Naive B cell (primary cell): Measurements from ENCODE around the gene BRINP1. TPM values are rescaled to one million over a fixed set of nuclear protein-coding genes. Genes with fewer than 3 reads are reported as not detected.

Source experiments
- ATAC-seq, 2 donors: fragments of 150-1000 bp; cut with Tn5 transposase; 2 replicates each; pipeline ENCODE4 v1.10.0; 2021; ENCODE audit warnings: low read depth in 2 of 2, mild to moderate bottlenecking in 2 of 2, moderate library complexity in 2 of 2
- DNase-seq: peaks from one replicate; pipeline ENCODE4 v3.0.0; 2022
- H3K27ac Mint-ChIP-seq, 6 donors: one replicate each; pipeline ENCODE4 v1.8.0; 2020 to 2022; ENCODE audit warnings: mild to moderate bottlenecking in 6 of 6, mixed read lengths in 6 of 6, moderate library complexity in 5 of 6, inconsistent platforms in 2 of 6
- H3K27me3 Mint-ChIP-seq, 3 donors: one replicate each; pipeline ENCODE4 v1.8.0; 2021 to 2022; ENCODE audit warnings: mixed read lengths in 3 of 3, mild to moderate bottlenecking in 1 of 3
- H3K36me3 Mint-ChIP-seq, 2 donors: one replicate each; pipeline ENCODE4 v1.8.0; 2020 to 2022; ENCODE audit warnings: mixed read lengths in 2 of 2, inconsistent platforms in 1 of 2, mild to moderate bottlenecking in 1 of 2
- H3K4me1 Mint-ChIP-seq, 3 donors: one replicate each; pipeline ENCODE4 v1.8.0; 2020 to 2022; ENCODE audit warnings: mixed read lengths in 3 of 3, inconsistent platforms in 1 of 3, mild to moderate bottlenecking in 1 of 3, moderate library complexity in 1 of 3
- H3K4me3 Mint-ChIP-seq, 8 donors: one replicate each; pipeline ENCODE4 v1.8.0; 2020 to 2022; ENCODE audit warnings: mild to moderate bottlenecking in 8 of 8, mixed read lengths in 8 of 8, moderate library complexity in 8 of 8, inconsistent platforms in 2 of 8
- H3K9me3 Mint-ChIP-seq, 7 donors: one replicate each; pipeline ENCODE4 v1.8.0; 2020 to 2022; ENCODE audit warnings: mixed read lengths in 7 of 7, mild to moderate bottlenecking in 5 of 7, inconsistent platforms in 2 of 7, moderate library complexity in 1 of 7
- polyA plus RNA-seq, 6 donors: library from polyadenylated mRNA; unstranded; fragments of 300-500 nt; fragmentation: Illumina TruSeq; gene quantifications; one replicate each; pipeline ENCODE4 v1.2.3, GENCODE V29; 2021; ENCODE audit warnings: low read depth in 6 of 6

Gene BRINP1
- not detected for polyA plus RNA-seq

DNA sequence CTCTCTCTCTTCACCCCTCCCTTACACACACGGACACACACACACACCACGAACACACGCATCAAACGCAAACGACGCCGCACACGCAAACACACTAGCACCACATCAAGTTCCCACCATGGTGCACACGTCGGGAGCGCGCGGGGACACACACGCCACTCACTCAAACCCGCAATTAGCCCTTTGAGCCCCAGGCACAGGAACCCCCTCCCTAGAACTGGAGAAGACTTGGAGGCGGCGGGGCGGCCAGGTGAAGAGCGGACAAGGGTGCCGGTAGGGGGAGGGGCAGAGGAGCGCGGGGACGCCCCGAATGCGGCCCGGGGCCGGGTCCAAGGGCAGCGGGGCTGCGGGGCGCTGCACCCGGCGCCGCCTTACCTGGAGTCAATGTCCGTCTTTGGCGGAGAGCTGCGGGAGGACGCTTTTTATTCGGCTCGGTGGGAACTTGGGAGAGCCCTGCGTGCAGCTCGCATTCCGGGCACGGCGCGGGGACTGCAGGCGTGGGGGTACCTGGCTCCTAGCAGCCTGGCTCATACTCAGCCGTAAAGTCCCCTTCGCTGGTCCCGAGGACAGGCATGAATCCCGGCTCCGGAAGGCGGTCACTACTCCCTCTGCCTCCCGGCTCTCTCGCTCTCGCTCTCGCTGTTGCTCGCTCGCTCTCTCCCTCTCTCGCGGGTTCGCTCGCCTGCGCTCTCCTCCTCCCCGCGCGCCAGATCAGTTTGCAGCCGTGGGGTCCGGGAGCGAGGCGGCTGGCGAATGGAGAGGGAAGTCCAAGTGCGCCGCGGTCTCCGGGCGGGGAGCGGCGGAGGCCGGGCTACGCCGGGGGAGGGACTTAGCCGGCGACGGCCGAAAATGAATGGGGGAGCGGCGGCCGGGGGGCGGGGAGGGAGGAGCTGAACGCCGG is at the start of gene BRINP1:
Gene BRINP1 (minus strand): TSS at position 755 of the 901 bp plus-strand sequence. CDS start 56,080 bp downstream, outside the sequence.
- Mint-ChIP-seq H3K27me3 (peaks cover 50 to 80% (median 73%) of the 10 kb centered on the region in 3 donors), H3K4me1 (peaks cover 0 to 13% (median 3%) of the 10 kb centered on the region in 3 donors), H3K4me3 (peak within 1 kb of the TSS in 4 of 8 donors; percentile 21 to 72 (median 42)), H3K36me3 (peaks cover 0 to 22% of the 10 kb centered on the region in 2 donors), H3K9me3 (peaks cover 5 to 30% (median 15%) of the 10 kb centered on the region in 7 donors), H3K27ac (no peak within 1 kb of the TSS)
- DNase-seq (no peak), ATAC-seq (no peak)

DNA sequence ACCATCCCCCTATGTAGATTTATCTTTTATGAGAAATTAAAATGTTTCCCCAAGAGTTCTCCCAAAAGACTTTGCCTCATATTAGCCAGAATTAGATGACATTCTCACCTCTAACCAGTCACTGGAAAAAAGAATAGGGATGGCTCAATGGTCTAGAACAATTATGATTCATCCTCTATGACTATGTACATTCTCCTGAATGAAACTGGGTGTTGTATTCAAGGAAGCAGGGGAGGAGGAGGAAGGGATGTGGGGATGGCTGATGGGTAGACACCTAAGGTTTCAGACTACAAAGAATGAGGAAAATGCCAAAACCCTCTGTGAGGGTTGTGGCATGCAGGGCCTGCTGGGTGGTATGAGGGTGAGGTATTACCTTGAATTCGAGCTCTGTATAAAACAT is 49.5 kb upstream of the BRINP1 start:
- Mint-ChIP-seq H3K4me1 (no peaks in the 10 kb centered on the region), H3K4me3 (no peak overlapping the region), H3K27me3 (no peaks in the 10 kb centered on the region), H3K27ac (no peak overlapping the region), H3K36me3 (no peaks in the 10 kb centered on the region), H3K9me3 (peaks cover 0 to 3% (median 0%) of the 10 kb centered on the region in 7 donors)
- no peak for ATAC-seq
- DNase-seq: no peak

DNA sequence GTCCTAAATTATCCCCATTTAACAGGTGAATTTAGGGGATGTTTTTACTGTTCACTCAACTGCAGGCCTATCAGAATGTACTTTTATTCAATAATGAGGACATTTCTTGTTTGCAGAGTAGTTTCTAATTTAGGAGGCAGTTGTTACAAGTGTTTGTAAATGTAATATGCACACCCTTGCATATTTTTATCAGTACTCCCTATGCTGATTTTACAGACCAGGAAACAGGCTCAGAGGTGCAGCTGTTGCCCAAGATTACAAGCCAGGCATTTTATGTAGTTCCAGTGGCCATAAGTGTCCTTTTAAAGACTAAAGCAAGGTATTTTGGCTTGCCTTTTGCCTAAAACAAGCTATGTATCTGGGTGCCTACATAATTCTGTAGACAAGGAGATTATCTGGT is 47.6 kb upstream of the BRINP1 start:
- Mint-ChIP-seq H3K27ac (no peak overlapping the region), H3K4me1 (no peaks in the 10 kb centered on the region), H3K9me3 (peaks cover 0 to 8% (median 0%) of the 10 kb centered on the region in 7 donors), H3K4me3 (no peak overlapping the region), H3K36me3 (no peaks in the 10 kb centered on the region), H3K27me3 (no peaks in the 10 kb centered on the region)
- no peak for DNase-seq
- no peak for ATAC-seq

DNA sequence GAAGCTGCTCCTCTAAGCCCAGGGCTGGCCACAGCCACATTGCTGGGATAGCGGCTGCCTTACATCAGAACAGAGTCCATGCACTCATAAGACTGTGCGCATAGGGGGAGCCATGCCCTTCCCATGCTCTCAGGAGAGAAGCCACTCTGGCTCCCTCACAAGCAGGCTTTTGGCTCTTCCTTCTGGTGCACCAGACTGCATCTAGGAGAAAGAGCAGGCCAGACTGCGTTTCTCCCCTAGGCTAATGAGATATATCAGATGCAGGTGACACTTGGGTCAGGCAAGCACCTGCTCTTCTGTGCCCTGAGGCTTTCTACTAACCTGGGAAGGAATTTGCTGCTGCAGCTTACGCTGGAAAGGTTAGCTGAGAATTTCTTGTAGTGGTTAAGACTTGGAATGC is 43.2 kb upstream of the BRINP1 start:
- DNase-seq: no peak
- Mint-ChIP-seq H3K4me3 (no peak overlapping the region), H3K27me3 (no peaks in the 10 kb centered on the region), H3K27ac (no peak overlapping the region), H3K36me3 (no peaks in the 10 kb centered on the region), H3K4me1 (no peaks in the 10 kb centered on the region), H3K9me3 (peaks cover 0 to 16% (median 2%) of the 10 kb centered on the region in 7 donors)
- ATAC-seq: no peak

GRCh38 chr9:119409552-119409951 is 40.3 kb upstream of the BRINP1 start:
- H3K27ac Mint-ChIP-seq: no peak overlapping the region
- no peak for DNase-seq
- H3K27me3 Mint-ChIP-seq: no peaks in the 10 kb centered on the region
- ATAC-seq: no peak
- no peaks in the 10 kb centered on the region for H3K4me1 Mint-ChIP-seq
- H3K9me3 Mint-ChIP-seq: peaks cover 0 to 22% (median 5%) of the 10 kb centered on the region in 7 donors
- H3K36me3 Mint-ChIP-seq: no peaks in the 10 kb centered on the region
- H3K4me3 Mint-ChIP-seq: no peak overlapping the region

- peaks cover 0 to 7% (median 4%) of the 10 kb centered on the region in 7 donors for H3K9me3 Mint-ChIP-seq
- ATAC-seq (no peak), DNase-seq (no peak)
- H3K27ac Mint-ChIP-seq: no peak overlapping the region
- H3K4me3 Mint-ChIP-seq: no peak overlapping the region
- no peaks in the 10 kb centered on the region for H3K4me1 Mint-ChIP-seq
- H3K27me3 Mint-ChIP-seq: no peaks in the 10 kb centered on the region
- H3K36me3 Mint-ChIP-seq: no peaks in the 10 kb centered on the region
Measured at GRCh38 chr9:119400606-119401005, 31.4 kb upstream of the BRINP1 start.

GRCh38 chr9:119398350-119398749 is 29.1 kb upstream of the BRINP1 start:
- no peak for DNase-seq
- Mint-ChIP-seq H3K4me3 (no peak overlapping the region), H3K9me3 (peaks cover 0 to 4% (median 0%) of the 10 kb centered on the region in 7 donors), H3K27me3 (no peaks in the 10 kb centered on the region), H3K4me1 (no peaks in the 10 kb centered on the region), H3K27ac (no peak overlapping the region), H3K36me3 (no peaks in the 10 kb centered on the region)
- ATAC-seq: no peak

DNA sequence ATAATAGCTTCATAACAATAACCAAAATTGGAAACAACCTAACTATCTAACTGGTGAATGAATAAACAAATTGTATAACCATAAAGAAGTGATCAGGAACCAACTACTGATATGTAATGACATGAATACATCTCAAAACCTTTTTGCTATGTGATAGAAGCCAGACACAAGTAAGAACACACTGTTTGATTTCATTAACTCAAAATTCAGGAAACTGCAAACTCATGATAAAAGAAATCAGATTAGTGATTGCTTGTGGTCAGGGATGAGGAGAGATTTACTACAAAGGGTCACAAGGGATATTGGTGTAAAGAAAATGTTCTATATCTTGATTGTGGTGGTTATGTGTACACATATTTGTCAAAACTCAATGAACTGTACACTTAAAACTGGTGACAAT is 22.6 kb upstream of the BRINP1 start:
- no peaks in the 10 kb centered on the region for H3K36me3 Mint-ChIP-seq
- H3K27ac Mint-ChIP-seq: no peak overlapping the region
- ATAC-seq (no peak), DNase-seq (no peak)
- H3K4me3 Mint-ChIP-seq: no peak overlapping the region
- H3K9me3 Mint-ChIP-seq: peaks cover 0 to 5% (median 0%) of the 10 kb centered on the region in 7 donors
- peaks cover 0 to 5% (median 4%) of the 10 kb centered on the region in 3 donors for H3K27me3 Mint-ChIP-seq
- H3K4me1 Mint-ChIP-seq: no peaks in the 10 kb centered on the region

- no peak overlapping the region for H3K27ac Mint-ChIP-seq
- ATAC-seq: no peak
- peaks cover 0 to 6% of the 10 kb centered on the region in 2 donors for H3K36me3 Mint-ChIP-seq
- no peak for DNase-seq
- H3K27me3 Mint-ChIP-seq: peaks cover 14 to 41% (median 22%) of the 10 kb centered on the region in 3 donors
- H3K4me3 Mint-ChIP-seq: peak overlapping the region in 1 of 8 donors; percentile 23
- H3K4me1 Mint-ChIP-seq: peaks cover 0 to 4% (median 0%) of the 10 kb centered on the region in 3 donors
- peaks cover 4 to 18% (median 9%) of the 10 kb centered on the region in 7 donors for H3K9me3 Mint-ChIP-seq
Measured at GRCh38 chr9:119375892-119376291, 6.7 kb upstream of the BRINP1 start.

GRCh38 chr9:119372951-119373350 is 3.7 kb upstream of the BRINP1 start:
- peaks cover 0 to 16% of the 10 kb centered on the region in 2 donors for H3K36me3 Mint-ChIP-seq
- DNase-seq (no peak), ATAC-seq (no peak)
- H3K4me1 Mint-ChIP-seq: peaks cover 0 to 13% (median 3%) of the 10 kb centered on the region in 3 donors
- H3K27me3 Mint-ChIP-seq: peaks cover 39 to 59% (median 50%) of the 10 kb centered on the region in 3 donors
- no peak overlapping the region for H3K27ac Mint-ChIP-seq
- no peak overlapping the region for H3K4me3 Mint-ChIP-seq
- H3K9me3 Mint-ChIP-seq: peaks cover 8 to 28% (median 15%) of the 10 kb centered on the region in 7 donors

DNA sequence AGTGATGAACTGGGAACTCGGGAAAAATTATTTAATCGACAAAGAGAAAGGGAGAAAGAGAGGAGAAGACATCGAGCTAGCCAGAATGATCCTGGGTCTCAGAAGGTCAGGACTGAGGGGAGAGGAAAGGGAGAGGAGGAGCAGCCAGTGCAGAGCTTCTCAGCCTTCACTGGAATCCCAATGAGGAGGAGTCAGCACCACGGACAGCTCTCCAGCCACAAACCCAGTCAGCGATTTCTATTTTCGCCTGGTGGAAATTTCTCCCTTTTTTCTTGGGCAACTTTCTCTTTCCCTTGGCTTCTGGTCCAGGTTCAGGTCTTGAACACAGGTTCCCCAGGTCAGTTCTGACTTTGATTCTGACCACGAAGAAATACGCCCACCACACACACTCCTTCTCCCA is 1.6 kb upstream of the BRINP1 start:
- no peak for DNase-seq
- Mint-ChIP-seq H3K27ac (peak overlapping the region in 2 of 6 donors; percentile 65 to 70), H3K4me3 (peak overlapping the region in 1 of 8 donors; percentile 23), H3K27me3 (peaks cover 49 to 74% (median 65%) of the 10 kb centered on the region in 3 donors), H3K36me3 (peaks cover 0 to 22% of the 10 kb centered on the region in 2 donors), H3K4me1 (peaks cover 0 to 13% (median 3%) of the 10 kb centered on the region in 3 donors), H3K9me3 (peaks cover 6 to 30% (median 17%) of the 10 kb centered on the region in 7 donors)
- no peak for ATAC-seq

DNA sequence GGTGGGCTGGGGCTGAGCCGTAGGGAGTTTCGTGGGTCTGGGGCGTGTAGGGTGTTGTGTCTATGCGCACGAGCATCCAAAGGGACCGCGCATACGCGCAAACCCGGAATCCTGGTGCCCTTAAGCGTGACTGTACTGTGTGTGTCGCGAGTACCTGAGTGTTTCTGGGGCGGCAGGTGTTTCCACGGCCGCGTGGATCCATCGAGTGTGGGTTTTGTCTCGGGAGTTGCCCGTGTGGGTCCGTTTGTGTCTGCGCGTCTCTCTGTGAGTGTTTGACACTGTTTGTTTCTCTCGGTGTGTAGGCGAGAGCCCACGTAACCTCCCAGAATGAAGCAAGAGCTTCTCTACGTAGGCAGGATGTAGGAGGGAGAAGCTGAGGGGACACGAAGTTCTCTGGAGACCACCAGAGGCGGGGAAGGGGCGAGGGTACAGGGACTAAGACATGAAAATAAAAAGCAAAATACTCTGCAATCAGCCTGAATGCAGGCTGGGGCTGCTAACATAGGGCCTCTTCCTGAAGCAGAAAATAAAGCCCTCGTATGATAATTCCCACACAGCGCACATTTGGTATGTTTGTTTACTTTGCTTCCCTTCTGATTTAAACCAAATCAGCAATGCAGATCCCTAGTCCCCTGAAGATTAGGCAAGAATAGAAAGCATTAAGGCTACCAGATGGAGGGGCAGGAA is 588 bp upstream of the BRINP1 start:
- peaks cover 0 to 22% of the 10 kb centered on the region in 2 donors for H3K36me3 Mint-ChIP-seq
- no peak overlapping the region for H3K27ac Mint-ChIP-seq
- ATAC-seq: no peak
- DNase-seq: no peak
- H3K4me1 Mint-ChIP-seq: peaks cover 0 to 13% (median 3%) of the 10 kb centered on the region in 3 donors
- peak overlapping the region in 2 of 8 donors; percentile 21 to 47 for H3K4me3 Mint-ChIP-seq
- H3K27me3 Mint-ChIP-seq: peaks cover 50 to 81% (median 73%) of the 10 kb centered on the region in 3 donors
- H3K9me3 Mint-ChIP-seq: peaks cover 5 to 30% (median 17%) of the 10 kb centered on the region in 7 donors

- ATAC-seq (no peak), DNase-seq (no peak)
- Mint-ChIP-seq H3K27me3 (peaks cover 50 to 77% (median 74%) of the 10 kb centered on the region in 3 donors), H3K9me3 (peaks cover 5 to 30% (median 15%) of the 10 kb centered on the region in 7 donors), H3K4me3 (no peak overlapping the region), H3K4me1 (peaks cover 0 to 13% (median 3%) of the 10 kb centered on the region in 3 donors), H3K27ac (no peak overlapping the region), H3K36me3 (peaks cover 0 to 22% of the 10 kb centered on the region in 2 donors)
Measured at GRCh38 chr9:119368179-119368578, 1.1 kb downstream of the BRINP1 start.
